HG02852 (cell line): ENCODE data around the gene BCKDHB.

Experiments used
- ATAC-seq: cut with Tn5 transposase; IDR thresholded peaks from one replicate; pipeline ENCODE4 v1.9.1; 2021; ENCODE audit warnings: mild to moderate bottlenecking, moderate library complexity; ENCODE audit not compliant: unreplicated experiment

The BCKDHB gene

DNA sequence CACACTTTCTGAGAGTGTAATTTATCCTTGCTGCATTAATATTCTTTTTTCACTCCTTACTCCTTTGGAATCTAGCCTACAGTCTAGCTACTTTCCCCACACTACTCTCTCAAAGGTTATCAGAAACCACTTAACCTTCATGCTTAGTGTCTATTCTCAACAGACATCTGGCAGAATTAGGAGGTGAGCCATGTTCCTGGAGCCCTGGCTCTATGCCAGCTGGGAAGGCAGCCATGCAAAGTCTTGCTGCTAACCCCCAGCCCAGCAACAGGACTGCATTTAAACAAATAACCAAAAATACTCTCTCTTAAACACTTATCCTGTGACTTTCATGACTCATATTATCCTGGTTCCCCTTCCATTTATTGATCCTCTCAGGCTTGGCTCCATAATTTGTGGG lies 260.2 kb downstream of the BCKDHB start:
- no peak for ATAC-seq

DNA sequence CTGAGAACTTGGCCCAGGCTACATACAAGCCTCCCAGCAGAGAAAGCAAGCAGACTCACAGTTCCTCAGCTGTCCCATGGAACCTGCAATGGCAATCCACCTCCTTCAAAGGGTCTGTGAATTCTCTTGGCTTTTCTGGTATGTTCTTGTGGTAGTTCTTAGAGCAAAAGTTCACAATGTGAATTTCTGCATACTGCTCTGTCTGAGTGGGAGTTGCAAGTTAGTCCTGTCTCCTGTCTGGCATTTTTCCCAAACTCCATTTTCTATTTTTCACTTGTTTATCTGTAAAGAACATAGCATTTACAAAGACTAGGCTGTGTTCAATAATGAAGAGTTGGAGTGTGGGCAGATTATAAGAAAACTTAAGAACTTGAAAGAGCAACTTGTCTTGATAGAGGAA lies 269.9 kb downstream of the BCKDHB start:
- ATAC-seq, result no peak

- ATAC-seq, result no peak
Measured at GRCh38 chr6:80380566-80380965, 274.1 kb downstream of the BCKDHB start.

DNA sequence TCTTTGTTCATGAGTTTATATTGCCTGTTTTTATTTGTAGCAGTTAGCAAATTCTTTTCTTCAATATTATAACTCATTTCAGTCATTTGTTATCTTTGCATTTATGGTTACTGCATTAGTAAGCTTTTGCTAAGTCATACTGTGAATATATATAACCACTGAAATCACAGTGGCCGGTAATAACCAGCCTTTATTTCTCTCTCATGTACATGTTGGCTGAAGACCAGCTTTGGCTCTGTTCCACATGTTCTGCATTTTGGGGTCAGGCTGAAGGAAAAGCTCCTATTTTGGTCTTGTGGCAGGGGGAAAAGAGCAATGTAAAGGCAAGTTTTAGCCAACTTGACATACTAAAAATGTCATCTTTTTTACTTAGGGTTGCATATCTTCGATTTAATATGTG lies 276.3 kb downstream of the BCKDHB start:
- no peak for ATAC-seq

GRCh38 chr6:80388507-80388906 lies 282.0 kb downstream of the BCKDHB start:
- no peak for ATAC-seq
